ENCODE results near the gene MAP4K2. TPM values are rescaled to one million over a fixed set of nuclear protein-coding genes. Genes with fewer than 3 reads are reported as not detected.

The MAP4K2 gene
- total and polyA plus RNA-seq, 2 of the 8 experiments (the other 6 are each of a cell fraction or from before 2014, with no cell fraction given): 20.1 to 20.7 TPM

- CTCF ChIA-PET (ENCODE audit: partially characterized antibody): interaction anchor here (1.1 to 23.7 kb wide), 4 partner anchors 8 to 34 kb away, joined by 3 to 376 read pairs (median 190); partner anchors contain the start of genes PYGM, RASGRP2 and SF1
- 89% methylated on average over 19 of the region's 19 CpGs; no CpG with 5 or more reads in 1 of the 2 experiments for whole genome bisulfite sequencing, 2 experiments (ENCODE audit: extremely low coverage in 1 of 2, insufficient coverage in 1 of 2, insufficient read length in 1 of 2, insufficient replicate concordance in 2 of 2, low coverage in 1 of 2, low lambda C conversion rate in 2 of 2, missing lambda C conversion rate in 1 of 2)
- POLR2A ChIA-PET (ENCODE audit: partially characterized antibody): interaction anchor here (29.2 to 42.9 kb wide), 2 partner anchors 8 kb away, joined by 1087 read pairs; partner anchors contain the start of genes PYGM, RASGRP2 and SF1
- H3K14ac ChIP-seq (ENCODE audit: insufficient read length): no peak overlapping the region
- H4K20me1 ChIP-seq (replicated peaks in 1 of 2; ENCODE audit: control insufficient read depth in 1 of 2, insufficient read depth in 2 of 2, low read length in 2 of 2): peaks cover 0 to 1% of the 10 kb centered on the region in 2 experiments
- no peak overlapping the region for H4K91ac ChIP-seq (replicated peaks; ENCODE audit: insufficient read length, low read length)
- no peak overlapping the region for H2BK12ac ChIP-seq (ENCODE audit: low read depth, low read length)
- H2BK5ac ChIP-seq (ENCODE audit: low read depth, low read length): no peak overlapping the region
- H2AK5ac ChIP-seq (ENCODE audit: low read depth, low read length): no peak overlapping the region
- no peaks in the 10 kb centered on the region for H3K36me3 ChIP-seq (ENCODE audit: control insufficient read depth in 2 of 4, insufficient read depth in 4 of 4, low read length in 3 of 4)
- no peaks in the 10 kb centered on the region for H3K9me3 ChIP-seq (ENCODE audit: insufficient read depth in 2 of 2, low read depth in 1 of 2, low read length in 1 of 2)
- no peak overlapping the region for H2AFZ ChIP-seq (ENCODE audit: low read length)
- H3K27me3 ChIP-seq (replicated peaks in 1 of 4; ENCODE audit: control insufficient read depth in 3 of 4, extremely low read depth in 1 of 4, insufficient read depth in 3 of 4, low read length in 3 of 4): no peaks in the 10 kb centered on the region
- H4K8ac ChIP-seq (ENCODE audit: extremely low read depth, insufficient read depth, low read length): no peak overlapping the region
- H3K23me2 ChIP-seq (ENCODE audit: low read depth, low read length): no peaks in the 10 kb centered on the region
- no peak overlapping the region for H3K23ac ChIP-seq (ENCODE audit: insufficient read length)
- DNase-seq (ENCODE audit: low read depth in 1 of 2, low spot score in 2 of 2) (no peak), FAIRE-seq (no peak)
- no peak overlapping the region for H2BK120ac ChIP-seq (replicated peaks; ENCODE audit: low read depth, low read length)
- H3K9ac ChIP-seq (replicated peaks in 1 of 4; ENCODE audit: extremely low read depth in 1 of 4, low read depth in 3 of 4, low read length in 3 of 4): no peak overlapping the region
- no peak overlapping the region for H3K18ac ChIP-seq (ENCODE audit: extremely low read depth, low read length)
- H3K79me1 ChIP-seq (ENCODE audit: low read depth, low read length): no peaks in the 10 kb centered on the region
- no peak overlapping the region for H3K56ac ChIP-seq (replicated peaks; ENCODE audit: insufficient read length, low read depth, low read length)
- TF ChIP-seq NANOG (IDR thresholded peaks at IDR 0.05; ENCODE audit: insufficient read depth, low read depth, low read length, poor library complexity, severe bottlenecking) (no peak), POLR2A (IDR thresholded peaks at IDR 0.05; ENCODE audit: control extremely low read depth in 1 of 2, low read depth in 2 of 2, low read length in 2 of 2) (no peak), KDM1A (IDR thresholded peaks at IDR 0.05; ENCODE audit: borderline replicate concordance, low read length) (peak; percentile 73)
- no peak overlapping the region for H3K4me3 ChIP-seq (ENCODE audit: extremely low read depth in 1 of 4, insufficient read depth in 2 of 4, low read depth in 3 of 4, low read length in 4 of 4)
- peak overlapping the region; percentile 65; the same call in 1 of the 2 replicates for H2BK15ac ChIP-seq (ENCODE audit: low read length)
- H3K4ac ChIP-seq (replicated peaks; ENCODE audit: insufficient read length, low read depth, low read length): no peak overlapping the region
- no peak overlapping the region for H2BK20ac ChIP-seq (ENCODE audit: low read length)
- peaks cover 6 to 45% (median 32%) of the 10 kb centered on the region in 4 experiments for H3K4me1 ChIP-seq (replicated peaks in 1 of 4; ENCODE audit: control insufficient read depth in 3 of 4, insufficient read depth in 4 of 4, low read length in 3 of 4)
- no peak overlapping the region for H3K4me2 ChIP-seq (ENCODE audit: insufficient read depth in 1 of 2, low read depth in 2 of 2, low read length in 2 of 2)
- H3K79me2 ChIP-seq (ENCODE audit: control insufficient read depth in 1 of 2, insufficient read depth in 2 of 2, low read length in 2 of 2): no peaks in the 10 kb centered on the region
- no peak overlapping the region for H4K5ac ChIP-seq (ENCODE audit: insufficient read length, low read depth, low read length)
- H3K27ac ChIP-seq (ENCODE audit: low read depth, low read length): no peak overlapping the region
Observed at GRCh38 chr11:64757549-64758329, 45.3 kb downstream of the MAP4K2 start.

Data from H1 (cell line).